H9 (cell line): ENCODE data around the gene PAM. TPM values are rescaled to one million over a fixed set of nuclear protein-coding genes. Genes with fewer than 3 reads are reported as not detected.

Source experiments
- DNase-seq: peaks from one replicate; pipeline ENCODE4 v3.0.0-alpha.2; 2017
- H2AFZ ChIP-seq: one replicate; pipeline ENCODE4 v1.6.1; 2013; ENCODE audit warnings: mild to moderate bottlenecking, low read length, control low read depth, moderate library complexity
- H2AK5ac ChIP-seq: 2 replicates; pipeline ENCODE4 v1.6.1; 2013; ENCODE audit warnings: low read length, control low read depth, mixed read lengths; ENCODE audit not compliant: insufficient read length
- H2BK120ac ChIP-seq: one replicate; pipeline ENCODE4 v1.6.1; 2013; ENCODE audit warnings: low read depth, mild to moderate bottlenecking, low read length, control low read depth, inconsistent platforms; ENCODE audit not compliant: poor library complexity, severe bottlenecking
- H2BK12ac ChIP-seq: 2 replicates; pipeline ENCODE4 v1.6.1; 2013; ENCODE audit warnings: low read length, control low read depth, mixed read lengths, low read depth; ENCODE audit not compliant: insufficient read length
- H2BK15ac ChIP-seq: 2 replicates; pipeline ENCODE4 v1.6.1; 2013; ENCODE audit warnings: low read depth, low read length, control low read depth
- H2BK20ac ChIP-seq: one replicate; pipeline ENCODE4 v1.6.1; 2013; ENCODE audit warnings: low read depth, mild to moderate bottlenecking, low read length, control low read depth, inconsistent platforms; ENCODE audit not compliant: poor library complexity, severe bottlenecking
- H2BK5ac ChIP-seq: 2 replicates; pipeline ENCODE4 v1.6.1; 2013; ENCODE audit warnings: low read length, control low read depth, mixed read lengths; ENCODE audit not compliant: insufficient read length
- H3K14ac ChIP-seq: 2 replicates; pipeline ENCODE4 v1.6.1; 2013; ENCODE audit warnings: low read length, control low read depth; ENCODE audit not compliant: insufficient read depth
- H3K18ac ChIP-seq: 2 replicates; pipeline ENCODE4 v1.6.1; 2013; ENCODE audit warnings: low read depth, mild to moderate bottlenecking, mixed read lengths, low read length, control low read depth; ENCODE audit not compliant: insufficient read length
- H3K23ac ChIP-seq: 2 replicates; pipeline ENCODE4 v1.6.1; 2013; ENCODE audit warnings: low read length, control low read depth, mixed read lengths, low read depth; ENCODE audit not compliant: insufficient read length
- H3K23me2 ChIP-seq: 2 replicates; pipeline ENCODE4 v1.6.1; 2013; ENCODE audit warnings: low read depth, mild to moderate bottlenecking, mixed read lengths, low read length, control low read depth; ENCODE audit not compliant: insufficient read length, poor library complexity, severe bottlenecking
- H3K27ac ChIP-seq: 2 replicates; pipeline ENCODE4 v1.5.1; 2013; ENCODE audit warnings: low read length, control low read depth, mixed read lengths, low read depth; ENCODE audit not compliant: insufficient read length
- H3K27me3 ChIP-seq: 2 replicates; pipeline ENCODE4 v1.6.1; 2013; ENCODE audit warnings: low read length, control low read depth, inconsistent platforms; ENCODE audit not compliant: insufficient read depth
- H3K4ac ChIP-seq: 2 replicates; pipeline ENCODE4 v1.6.1; 2013; ENCODE audit warnings: low read depth, mild to moderate bottlenecking, control low read depth, inconsistent platforms, low read length, moderate library complexity
- H3K4me1 ChIP-seq: 2 replicates; pipeline ENCODE4 v1.6.1; 2013; ENCODE audit warnings: low read length, control low read depth, inconsistent platforms; ENCODE audit not compliant: insufficient read depth
- H3K4me2 ChIP-seq: 2 replicates; pipeline ENCODE4 v1.6.1; 2013; ENCODE audit warnings: low read length, control low read depth, mixed read lengths; ENCODE audit not compliant: insufficient read length, insufficient read depth
- H3K56ac ChIP-seq: 2 replicates; pipeline ENCODE4 v1.6.1; 2013; ENCODE audit warnings: low read depth, mild to moderate bottlenecking, mixed read lengths, low read length, control low read depth; ENCODE audit not compliant: insufficient read length
- H3K79me1 ChIP-seq: 2 replicates; pipeline ENCODE4 v1.6.1; 2013; ENCODE audit warnings: low read depth, mild to moderate bottlenecking, moderate library complexity, low read length, control low read depth, inconsistent platforms; ENCODE audit not compliant: insufficient read depth, poor library complexity, severe bottlenecking
- H3K79me2 ChIP-seq: 2 replicates; pipeline ENCODE4 v1.6.1; 2013; ENCODE audit warnings: low read length, control low read depth, inconsistent platforms; ENCODE audit not compliant: insufficient read depth
- H3K9ac ChIP-seq: 2 replicates; pipeline ENCODE4 v1.6.1; 2013; ENCODE audit warnings: low read length, control low read depth, mixed read lengths; ENCODE audit not compliant: insufficient read length; ENCODE audit errors: extremely low read depth
- H3K9me3 ChIP-seq: one replicate; pipeline ENCODE4 v1.6.1; 2013; ENCODE audit warnings: low read depth, low read length, inconsistent platforms; ENCODE audit not compliant: control insufficient read depth
- H3T11ph ChIP-seq: one replicate; pipeline ENCODE4 v1.6.1; 2013; ENCODE audit warnings: mild to moderate bottlenecking, low read length, control low read depth, inconsistent platforms
- H4K20me1 ChIP-seq: one replicate; pipeline ENCODE4 v1.6.1; 2013; ENCODE audit not compliant: control insufficient read depth, insufficient read length, insufficient read depth
- H4K5ac ChIP-seq: 2 replicates; pipeline ENCODE4 v1.6.1; 2013; ENCODE audit warnings: low read depth, mild to moderate bottlenecking, mixed read lengths, low read length, control low read depth; ENCODE audit not compliant: insufficient read length
- H4K8ac ChIP-seq: replicated peaks from 2 replicates; pipeline ENCODE4 v1.6.1; 2013; ENCODE audit warnings: low read length, control low read depth, mixed read lengths, low read depth; ENCODE audit not compliant: insufficient read length
- H4K91ac ChIP-seq: 2 replicates; pipeline ENCODE4 v1.6.1; 2013; ENCODE audit warnings: low read depth, mild to moderate bottlenecking, moderate library complexity, mixed read lengths, low read length, control low read depth; ENCODE audit not compliant: insufficient read length
- H3K27ac Mint-ChIP-seq, 3 experiments: 2 replicates in 2 of 3; 3 replicates in 1 of 3; pipeline ENCODE4 v1.8.0; 2020 to 2021; ENCODE audit warnings: mixed read lengths in 3 of 3, mild to moderate bottlenecking in 1 of 3, moderate library complexity in 1 of 3
- H3K27me3 Mint-ChIP-seq: 2 replicates; pipeline ENCODE4 v1.8.0; 2021; ENCODE audit warnings: low read depth, mild to moderate bottlenecking, moderate library complexity, mixed read lengths
- H3K36me3 Mint-ChIP-seq, 3 experiments: 2 replicates in 2 of 3; 3 replicates in 1 of 3; pipeline ENCODE4 v1.8.0; 2020 to 2021; ENCODE audit warnings: low read depth in 3 of 3, mixed read lengths in 3 of 3; ENCODE audit not compliant: insufficient read depth in 1 of 3
- H3K4me1 Mint-ChIP-seq, 2 experiments: 2 replicates each; pipeline ENCODE4 v1.8.0; 2020; ENCODE audit warnings: mixed read lengths in 2 of 2
- H3K4me3 Mint-ChIP-seq, 2 experiments: 2 replicates in 1 of 2; 3 replicates in 1 of 2; pipeline ENCODE4 v1.8.0; 2020 to 2021; ENCODE audit warnings: mild to moderate bottlenecking in 2 of 2, mixed read lengths in 2 of 2, moderate library complexity in 1 of 2
- H3K9me3 Mint-ChIP-seq, 2 experiments: 2 replicates in 1 of 2; 3 replicates in 1 of 2; pipeline ENCODE4 v1.8.0; 2020; ENCODE audit warnings: mild to moderate bottlenecking in 2 of 2, mixed read lengths in 2 of 2, moderate library complexity in 1 of 2
- WGBS: extraction: QIAGEN DNeasy Blood & Tissue Kit; methylation state at CpG from one replicate; pipeline ENCODE4 v1.1.7; 2013; ENCODE audit warnings: missing lambda C conversion rate, low lambda C conversion rate, mixed read lengths; ENCODE audit not compliant: insufficient read length; ENCODE audit errors: extremely low coverage; 5-methylcytosine and 5-hydroxymethylcytosine counted together
- total RNA-seq: library from RNA; stranded (reverse); gene quantifications from 2 replicates; pipeline ENCODE4 v1.2.1, GENCODE V29; 2021
- TF ChIP-seq, protein P1 (sequence below): fragments of 200-600 bp; sonication (generic); conservative IDR thresholded peaks from 3 replicates; pipeline ENCODE4 v1.8.0; 2021; ENCODE audit warnings: antibody characterized with exemption, mild to moderate bottlenecking

Gene PAM
- total RNA-seq, 1 experiment from 2014 or later: 31.5 TPM

- Histone ChIP-seq H3K9ac (no peak overlapping the region), H2BK5ac (no peak overlapping the region), H3K4me2 (no peak overlapping the region), H3K27ac (no peak overlapping the region), H3K79me1 (no peaks in the 10 kb centered on the region), H2AFZ (no peak overlapping the region), H2BK20ac (no peak overlapping the region), H2AK5ac (no peak overlapping the region), H2BK15ac (no peak overlapping the region), H3K4ac (no peak overlapping the region), H4K8ac (no peak overlapping the region), H4K5ac (no peak overlapping the region), H3K23me2 (no peaks in the 10 kb centered on the region), H4K20me1 (no peaks in the 10 kb centered on the region), H3K79me2 (no peaks in the 10 kb centered on the region), H3K14ac (no peak overlapping the region), H3K27me3 (no peaks in the 10 kb centered on the region), H3K23ac (no peak overlapping the region), H2BK120ac (no peak overlapping the region), H3K9me3 (no peaks in the 10 kb centered on the region), H3K4me1 (no peaks in the 10 kb centered on the region), H3K56ac (no peak overlapping the region), H4K91ac (no peak overlapping the region), H2BK12ac (no peak overlapping the region), H3T11ph (no peak overlapping the region), H3K18ac (no peak overlapping the region)
- no peak overlapping the region for H3K27ac Mint-ChIP-seq
- H3K36me3 Mint-ChIP-seq: no peaks in the 10 kb centered on the region
- peaks cover 4 to 5% of the 10 kb centered on the region in 2 experiments; a peak in 2 of 4 replicates for H3K4me1 Mint-ChIP-seq
- no peaks in the 10 kb centered on the region for H3K9me3 Mint-ChIP-seq
- H3K27me3 Mint-ChIP-seq: no peaks in the 10 kb centered on the region
- no peak for DNase-seq
- H3K4me3 Mint-ChIP-seq: no peak overlapping the region
- TF ChIP-seq, protein P1, sequence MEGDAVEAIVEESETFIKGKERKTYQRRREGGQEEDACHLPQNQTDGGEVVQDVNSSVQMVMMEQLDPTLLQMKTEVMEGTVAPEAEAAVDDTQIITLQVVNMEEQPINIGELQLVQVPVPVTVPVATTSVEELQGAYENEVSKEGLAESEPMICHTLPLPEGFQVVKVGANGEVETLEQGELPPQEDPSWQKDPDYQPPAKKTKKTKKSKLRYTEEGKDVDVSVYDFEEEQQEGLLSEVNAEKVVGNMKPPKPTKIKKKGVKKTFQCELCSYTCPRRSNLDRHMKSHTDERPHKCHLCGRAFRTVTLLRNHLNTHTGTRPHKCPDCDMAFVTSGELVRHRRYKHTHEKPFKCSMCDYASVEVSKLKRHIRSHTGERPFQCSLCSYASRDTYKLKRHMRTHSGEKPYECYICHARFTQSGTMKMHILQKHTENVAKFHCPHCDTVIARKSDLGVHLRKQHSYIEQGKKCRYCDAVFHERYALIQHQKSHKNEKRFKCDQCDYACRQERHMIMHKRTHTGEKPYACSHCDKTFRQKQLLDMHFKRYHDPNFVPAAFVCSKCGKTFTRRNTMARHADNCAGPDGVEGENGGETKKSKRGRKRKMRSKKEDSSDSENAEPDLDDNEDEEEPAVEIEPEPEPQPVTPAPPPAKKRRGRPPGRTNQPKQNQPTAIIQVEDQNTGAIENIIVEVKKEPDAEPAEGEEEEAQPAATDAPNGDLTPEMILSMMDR: no peak
- WGBS: no CpG with 5 or more reads among the region's 6 CpGs
Observed at GRCh38 chr5:102927007-102927406, 171.9 kb downstream of the PAM start.
